Glutamatergic neuron (in vitro differentiated cells): Measurements from ENCODE around the gene NEDD9. TPM values are rescaled to one million over a fixed set of nuclear protein-coding genes. Genes with fewer than 3 reads are reported as not detected.

ENCODE experiments used
- DNase-seq: peaks from one replicate; pipeline ENCODE4 v3.0.0; 2022
- H3K27ac Mint-ChIP-seq: one replicate; pipeline ENCODE4 v1.8.0; 2020; ENCODE audit warnings: mild to moderate bottlenecking, mixed read lengths, inconsistent platforms; ENCODE audit not compliant: unreplicated experiment
- H3K27me3 Mint-ChIP-seq: one replicate; pipeline ENCODE4 v1.8.0; 2020; ENCODE audit warnings: mild to moderate bottlenecking, moderate library complexity, mixed read lengths, inconsistent platforms; ENCODE audit not compliant: unreplicated experiment
- H3K36me3 Mint-ChIP-seq: one replicate; pipeline ENCODE4 v1.8.0; 2020; ENCODE audit warnings: mild to moderate bottlenecking, mixed read lengths, inconsistent platforms; ENCODE audit not compliant: unreplicated experiment
- H3K4me1 Mint-ChIP-seq: one replicate; pipeline ENCODE4 v1.8.0; 2020; ENCODE audit warnings: mild to moderate bottlenecking, low read depth, mixed read lengths, inconsistent platforms; ENCODE audit not compliant: unreplicated experiment
- H3K4me3 Mint-ChIP-seq: one replicate; pipeline ENCODE4 v1.8.0; 2020; ENCODE audit warnings: mild to moderate bottlenecking, mixed read lengths, inconsistent platforms; ENCODE audit not compliant: unreplicated experiment
- H3K9me3 Mint-ChIP-seq: one replicate; pipeline ENCODE4 v1.8.0; 2020; ENCODE audit warnings: mild to moderate bottlenecking, moderate library complexity, mixed read lengths, inconsistent platforms; ENCODE audit not compliant: unreplicated experiment
- total RNA-seq: library from RNA; stranded (reverse); fragmentation: NEBNext Ultra II Directional; extraction: Animal tissue kit (Norgen Biotek cat#: 25700); gene quantifications from one replicate; pipeline ENCODE4 v1.2.1, GENCODE V29; 2021; ENCODE audit not compliant: unreplicated experiment
- TF ChIP-seq, protein P1 (sequence below): fragments of 200-600 bp; sonication (generic); IDR thresholded peaks from one replicate; pipeline ENCODE4 v1.5.0; 2021; ENCODE audit not compliant: partially characterized antibody, unreplicated experiment

NEDD9 gene
- total RNA-seq, 1 donor from 2014 or later: 0.71 TPM

DNA sequence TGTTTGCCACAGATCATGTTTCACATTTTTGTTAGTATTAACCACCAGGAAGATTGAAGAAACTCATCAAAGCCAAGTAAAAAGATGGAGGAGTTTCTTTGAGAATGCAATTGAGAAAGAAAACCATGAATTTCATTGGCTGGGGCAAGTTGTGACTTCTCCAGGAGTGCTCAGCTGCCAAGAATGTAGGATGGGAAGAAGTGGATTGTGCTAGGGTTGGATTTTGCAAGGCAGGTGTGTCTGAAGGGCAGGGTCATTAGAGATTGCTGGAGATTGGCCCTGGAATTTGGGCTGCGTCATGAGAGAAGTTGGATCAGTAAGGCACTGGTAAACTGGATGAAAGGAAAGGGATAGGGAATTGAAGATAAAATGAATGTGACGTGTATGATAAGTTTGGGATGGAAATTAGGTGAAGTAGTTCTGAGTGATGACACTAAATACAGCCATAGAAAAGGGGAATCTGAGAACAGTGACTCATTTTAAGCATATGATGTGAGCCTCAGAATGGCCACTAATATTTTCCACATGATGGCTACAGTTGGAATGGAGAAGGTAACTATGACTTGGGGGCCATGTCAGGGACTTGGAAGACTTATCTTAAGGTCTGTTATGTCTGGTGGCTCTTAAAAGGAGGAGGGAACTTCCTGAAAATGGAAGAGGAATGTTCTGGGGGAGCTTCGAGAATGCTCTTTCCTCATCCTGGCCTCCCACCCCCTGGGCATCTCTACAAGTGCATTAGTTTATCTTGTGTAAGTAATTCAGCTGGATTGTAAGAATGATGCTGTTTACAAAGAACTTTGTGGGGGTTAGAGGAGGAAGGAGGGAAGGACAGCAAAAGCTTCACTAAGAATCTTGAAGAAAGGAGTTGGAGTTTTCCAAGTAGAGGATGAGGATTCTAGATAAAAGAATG, 93.2 kb downstream of the NEDD9 start:
- no peaks in the 10 kb centered on the region for H3K36me3 Mint-ChIP-seq
- no peak for DNase-seq
- no peaks in the 10 kb centered on the region for H3K27me3 Mint-ChIP-seq
- H3K9me3 Mint-ChIP-seq: peaks cover 2% of the 10 kb centered on the region
- H3K4me3 Mint-ChIP-seq: no peak overlapping the region
- no peak overlapping the region for H3K27ac Mint-ChIP-seq
- H3K4me1 Mint-ChIP-seq: no peaks in the 10 kb centered on the region
- TF ChIP-seq, protein P1, sequence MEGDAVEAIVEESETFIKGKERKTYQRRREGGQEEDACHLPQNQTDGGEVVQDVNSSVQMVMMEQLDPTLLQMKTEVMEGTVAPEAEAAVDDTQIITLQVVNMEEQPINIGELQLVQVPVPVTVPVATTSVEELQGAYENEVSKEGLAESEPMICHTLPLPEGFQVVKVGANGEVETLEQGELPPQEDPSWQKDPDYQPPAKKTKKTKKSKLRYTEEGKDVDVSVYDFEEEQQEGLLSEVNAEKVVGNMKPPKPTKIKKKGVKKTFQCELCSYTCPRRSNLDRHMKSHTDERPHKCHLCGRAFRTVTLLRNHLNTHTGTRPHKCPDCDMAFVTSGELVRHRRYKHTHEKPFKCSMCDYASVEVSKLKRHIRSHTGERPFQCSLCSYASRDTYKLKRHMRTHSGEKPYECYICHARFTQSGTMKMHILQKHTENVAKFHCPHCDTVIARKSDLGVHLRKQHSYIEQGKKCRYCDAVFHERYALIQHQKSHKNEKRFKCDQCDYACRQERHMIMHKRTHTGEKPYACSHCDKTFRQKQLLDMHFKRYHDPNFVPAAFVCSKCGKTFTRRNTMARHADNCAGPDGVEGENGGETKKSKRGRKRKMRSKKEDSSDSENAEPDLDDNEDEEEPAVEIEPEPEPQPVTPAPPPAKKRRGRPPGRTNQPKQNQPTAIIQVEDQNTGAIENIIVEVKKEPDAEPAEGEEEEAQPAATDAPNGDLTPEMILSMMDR: no peak

- no peaks in the 10 kb centered on the region for H3K36me3 Mint-ChIP-seq
- no peaks in the 10 kb centered on the region for H3K27me3 Mint-ChIP-seq
- H3K4me1 Mint-ChIP-seq: peaks cover 3% of the 10 kb centered on the region
- no peak overlapping the region for H3K27ac Mint-ChIP-seq
- TF ChIP-seq, protein P1: no peak
- no peak overlapping the region for H3K4me3 Mint-ChIP-seq
- peaks cover 2% of the 10 kb centered on the region for H3K9me3 Mint-ChIP-seq
- no peak for DNase-seq
Measured at GRCh38 chr6:11136809-11137208, 95.7 kb downstream of the NEDD9 start.

Other genes starting within 250 kb of the NEDD9 start
- gene ELOVL2, start 188.4 kb downstream of the NEDD9 start, total RNA-seq: 10.6 TPM
- gene SMIM13, start 138.8 kb downstream of the NEDD9 start, total RNA-seq: 10.6 TPM
- gene ERVFRD-1, start 120.9 kb downstream of the NEDD9 start, total RNA-seq: not detected